Muscle of back (tissue), 13 donors: Measurements from ENCODE around the gene STYXL1. TPM values are rescaled to one million over a fixed set of nuclear protein-coding genes. Genes with fewer than 3 reads are reported as not detected.
A peak's percentile ranks its signal among the peaks of the same experiment; 100 is the strongest.
"Not testable (repeated sequence)": the region's sequence is repeated elsewhere in the genome, so short reads cannot be mapped to it uniquely, and the experiment has no call there.

Source experiments
- DNase-seq, 3 donors: peaks; one replicate each; pipeline versions ENCODE4 v3.0.0 to v3.0.0-alpha.2; 2013
- long read RNA-seq, 9 donors: transcript quantifications; one replicate each; lab custom pipeline, GENCODE V29; 2026
- polyA plus RNA-seq, 10 donors: library from polyadenylated mRNA; unstranded; fragments of 120-200 nt; gene quantifications; one replicate each; pipeline ENCODE4 v1.2.1, GENCODE V29; 2013; ENCODE audit not compliant: insufficient read length in 10 of 10

STYXL1 gene, protein sequence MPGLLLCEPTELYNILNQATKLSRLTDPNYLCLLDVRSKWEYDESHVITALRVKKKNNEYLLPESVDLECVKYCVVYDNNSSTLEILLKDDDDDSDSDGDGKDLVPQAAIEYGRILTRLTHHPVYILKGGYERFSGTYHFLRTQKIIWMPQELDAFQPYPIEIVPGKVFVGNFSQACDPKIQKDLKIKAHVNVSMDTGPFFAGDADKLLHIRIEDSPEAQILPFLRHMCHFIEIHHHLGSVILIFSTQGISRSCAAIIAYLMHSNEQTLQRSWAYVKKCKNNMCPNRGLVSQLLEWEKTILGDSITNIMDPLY
- 10 to 100 TPM; 14.5 to 25.9 (median 19.0) TPM for polyA plus RNA-seq
- long read RNA-seq, donor 1, partial matches to known transcripts, result 0 of 1 reads
- long read RNA-seq, donor 1, other reads (novel, unspliced or antisense), result 0 of 1 reads
- long read RNA-seq, donor 2, result 0 reads
- long read RNA-seq, donor 3, result 0 reads
- long read RNA-seq, donor 4, result 0 reads
- long read RNA-seq, donor 5, partial matches to known transcripts, result 0 of 1 reads
- long read RNA-seq, donor 5, other reads (novel, unspliced or antisense), result 0 of 1 reads
- long read RNA-seq, donor 6, partial matches to known transcripts, result 0 of 2 reads
- long read RNA-seq, donor 6, other reads (novel, unspliced or antisense), result 0 of 2 reads
- long read RNA-seq, donor 7, partial matches to known transcripts, result 0 of 1 reads
- long read RNA-seq, donor 7, other reads (novel, unspliced or antisense), result 0 of 1 reads
- long read RNA-seq, donor 8, result 0 reads
- long read RNA-seq, donor 9, result 0 reads

DNA sequence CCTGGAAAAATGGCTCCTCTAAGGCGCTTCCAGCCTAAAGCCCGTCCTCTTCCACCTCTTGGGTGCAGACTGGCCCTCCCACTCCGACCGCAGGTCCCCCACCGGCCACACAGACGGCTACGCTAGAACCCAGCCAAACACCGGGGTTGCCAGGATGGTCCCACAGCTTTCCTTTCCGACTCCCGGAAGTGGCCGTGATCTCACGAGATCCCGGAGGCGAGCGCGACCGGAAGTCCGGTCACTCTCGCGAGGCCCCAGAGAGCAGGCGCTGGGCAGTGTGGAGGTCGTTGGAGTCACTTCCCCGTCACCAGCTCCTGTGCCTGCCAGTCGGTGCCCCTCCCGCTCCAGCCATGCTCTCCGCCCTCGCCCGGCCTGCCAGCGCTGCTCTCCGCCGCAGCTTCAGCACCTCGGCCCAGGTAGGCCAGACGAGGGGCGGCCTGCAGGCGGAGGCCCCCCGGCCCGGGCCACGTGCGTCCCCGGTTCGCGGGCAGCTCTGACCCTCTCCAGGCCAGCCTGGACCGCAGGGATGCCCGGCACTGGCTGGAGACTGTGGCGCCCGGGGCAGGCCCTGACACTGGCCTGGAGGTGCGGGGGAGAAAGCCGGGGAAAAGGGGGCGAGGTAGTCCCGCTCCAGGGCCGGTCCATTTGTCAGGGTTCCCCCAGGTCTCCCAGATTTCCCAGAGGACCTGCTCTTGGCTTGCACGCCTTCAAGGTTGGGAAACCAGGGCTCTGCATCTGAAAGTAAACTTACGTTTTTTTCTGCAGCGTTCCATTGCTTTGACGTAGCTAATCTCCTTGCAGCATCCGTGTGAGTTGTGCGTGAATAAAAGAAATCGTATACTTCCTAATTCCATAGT lies at the start of gene STYXL1, which contains the start of gene MDH2:
TSS of gene STYXL1 (minus strand) at position 190 of the 857 bp plus-strand sequence. CDS start 17,477 bp downstream, outside the sequence.
TSS of gene MDH2 (plus strand) at position 296 of the 857 bp plus-strand sequence. CDS start at position 351, 55 bp downstream.
- peak; percentile 93 to 98 (median 97) for DNase-seq

DNA sequence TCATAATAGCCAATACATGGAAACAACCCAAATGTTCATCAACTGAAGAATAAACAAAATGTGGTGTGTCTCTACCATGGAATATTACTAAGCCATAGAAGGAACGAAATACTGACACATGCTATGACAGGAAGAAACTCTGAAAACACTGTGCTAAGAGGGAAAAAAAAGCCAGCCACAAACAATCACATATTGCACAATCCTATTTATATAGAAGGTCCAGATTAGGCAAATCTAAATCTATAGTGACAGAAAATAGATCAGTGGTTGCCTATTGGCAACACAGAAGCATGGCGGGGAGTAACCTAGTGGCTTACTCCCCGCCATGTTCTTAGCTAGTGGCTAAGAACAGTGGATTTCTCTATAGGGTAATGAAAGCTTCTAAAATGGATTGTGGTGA lies 48.1 kb upstream of the STYXL1 start:
- no peak for DNase-seq

DNA sequence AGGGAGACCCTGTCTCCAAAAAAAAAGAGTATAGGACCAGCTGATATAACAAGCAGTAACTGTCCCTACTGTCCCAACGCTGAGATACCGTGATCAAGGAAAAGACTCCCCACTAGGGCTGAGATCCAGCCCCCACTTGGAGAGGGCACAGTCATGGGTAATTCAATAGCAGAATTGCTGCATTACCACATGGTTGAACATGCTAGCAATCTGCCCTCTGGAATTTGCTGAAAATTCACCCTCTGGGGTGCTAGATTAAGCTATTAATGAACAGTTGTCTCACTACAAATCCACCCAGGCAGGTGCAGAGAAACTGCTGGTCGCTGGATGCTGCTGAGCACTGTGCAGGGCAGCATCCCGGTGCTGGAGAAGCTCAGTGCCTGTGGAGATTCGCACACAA lies 46.5 kb upstream of the STYXL1 start:
- not testable (repeated sequence) for DNase-seq

DNA sequence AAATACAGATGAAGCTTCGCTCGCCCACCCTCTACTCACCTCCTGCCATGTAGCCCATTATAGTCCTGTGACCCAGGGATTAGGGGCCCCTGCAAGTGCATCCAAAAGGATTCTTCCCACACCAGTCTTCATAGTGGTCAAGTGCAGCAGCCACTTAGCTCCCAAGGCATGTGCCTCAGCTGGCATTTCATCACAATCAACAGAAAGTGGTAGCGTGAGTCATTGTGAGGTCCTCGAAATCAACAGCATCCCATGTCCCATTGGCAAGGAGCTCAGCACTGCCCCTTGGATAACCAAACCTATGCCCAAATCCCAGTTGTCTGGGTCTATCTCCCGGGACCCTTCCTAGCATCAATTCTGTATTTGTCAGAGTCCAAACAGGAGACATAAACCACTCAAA lies 45.7 kb upstream of the STYXL1 start:
- not testable (repeated sequence) for DNase-seq

DNA sequence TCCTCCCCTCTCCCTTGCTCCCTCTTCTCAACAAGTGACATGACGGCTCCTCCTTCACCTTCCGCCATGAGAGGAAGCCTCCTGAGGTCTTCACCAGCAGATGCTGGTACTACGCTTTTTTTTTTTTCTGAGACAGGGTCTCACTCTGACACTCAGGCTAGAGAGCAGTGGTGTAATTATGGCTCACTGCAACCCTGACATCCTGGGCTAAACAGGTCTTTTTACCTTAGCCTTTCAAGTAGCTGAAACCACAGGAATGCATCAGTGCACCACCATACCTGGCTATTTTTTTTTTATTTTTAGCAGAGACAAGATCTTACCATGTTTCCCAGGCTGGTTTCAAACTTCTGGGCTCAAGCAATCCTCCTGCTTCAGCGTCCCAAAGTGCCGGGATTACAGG lies 43.7 kb upstream of the STYXL1 start:
- no peak for DNase-seq

DNA sequence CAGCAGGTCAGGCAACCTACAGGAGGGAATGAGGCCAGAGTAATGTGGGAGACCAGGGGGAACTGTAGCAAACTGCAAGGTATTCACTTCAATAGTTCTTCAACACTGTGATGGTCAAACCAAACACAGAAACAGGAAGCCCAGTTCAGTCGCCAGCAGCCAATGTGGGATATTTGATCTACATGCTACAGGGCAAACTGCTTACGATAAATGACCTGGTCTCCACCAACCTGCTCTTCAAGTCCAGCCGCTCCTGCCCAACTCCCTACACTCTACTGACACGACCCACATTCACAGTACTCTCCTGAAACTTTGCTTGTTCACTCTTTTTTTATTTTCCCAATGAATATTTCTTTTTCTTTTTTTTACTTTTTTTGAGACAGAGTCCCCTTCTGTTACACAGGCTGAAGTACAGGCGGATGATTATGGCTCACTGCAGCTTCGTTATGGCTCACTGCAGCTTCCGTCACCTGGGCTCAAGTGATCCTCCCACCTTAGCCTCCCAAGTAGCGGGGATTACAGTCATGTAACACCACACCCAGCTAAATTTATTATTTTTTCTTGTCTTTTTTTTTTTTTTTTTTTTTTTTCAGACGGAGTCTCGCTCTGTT lies 42.2 kb upstream of the STYXL1 start:
- no peak for DNase-seq

DNA sequence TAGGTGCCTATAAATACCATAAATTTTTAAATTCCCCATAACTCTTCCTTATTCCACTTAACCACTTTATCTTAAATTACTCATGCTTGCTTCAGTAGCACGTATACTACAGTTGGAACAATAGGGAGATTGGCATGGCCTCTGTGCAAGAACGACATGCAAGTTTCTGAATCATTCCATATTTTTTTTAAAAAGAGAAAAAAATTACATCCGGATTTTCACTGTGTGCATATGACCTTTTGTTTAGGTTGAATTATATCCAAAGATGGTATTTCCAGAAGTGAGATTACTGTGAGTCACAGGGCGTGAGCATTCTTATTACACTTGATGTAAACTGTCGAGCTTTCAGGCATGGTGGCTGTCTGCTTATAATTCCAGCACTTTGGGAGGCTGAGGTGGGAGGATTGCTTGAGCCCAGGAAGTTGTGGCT lies 39.6 kb upstream of the STYXL1 start:
- DNase-seq, result peak in 1 of 3 donors; percentile 81

DNA sequence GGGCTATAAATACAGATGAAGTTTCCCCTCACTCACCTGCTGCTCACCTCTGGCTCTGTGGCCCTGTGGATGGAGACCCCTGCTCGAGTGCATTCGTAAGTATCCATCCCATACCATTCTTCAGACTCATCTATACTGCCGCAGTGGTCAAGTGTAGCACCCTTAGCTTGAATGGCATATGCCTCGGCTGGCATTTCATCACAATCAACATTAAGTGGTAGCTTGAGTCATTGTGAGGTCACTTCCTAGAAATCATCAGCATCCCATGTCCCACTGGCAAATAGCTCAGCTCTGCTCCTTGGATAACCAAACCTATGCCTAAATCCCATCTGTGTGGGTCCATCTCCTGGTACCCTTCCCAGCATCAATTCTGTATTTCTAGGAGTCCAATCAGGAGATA lies 38.3 kb upstream of the STYXL1 start:
- DNase-seq, result no peak

DNA sequence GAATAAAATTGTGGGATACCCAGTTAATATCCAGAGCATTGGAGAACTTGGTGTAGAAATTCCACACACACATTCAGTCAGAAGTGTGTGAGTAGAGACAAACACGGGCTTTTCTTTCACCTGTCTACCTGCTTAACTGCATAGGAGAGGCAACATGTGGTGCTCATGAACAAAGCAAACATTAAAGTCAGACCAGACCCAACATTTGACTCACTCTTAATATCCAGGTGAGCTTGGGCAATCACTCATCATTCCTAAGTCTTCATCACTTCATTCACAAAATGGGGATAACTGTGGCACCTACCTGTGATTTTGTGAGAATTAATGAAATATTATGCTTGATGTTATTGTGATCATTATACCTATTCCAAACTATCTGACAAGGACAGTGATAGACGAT lies 36.3 kb upstream of the STYXL1 start:
- not testable (repeated sequence) for DNase-seq

DNA sequence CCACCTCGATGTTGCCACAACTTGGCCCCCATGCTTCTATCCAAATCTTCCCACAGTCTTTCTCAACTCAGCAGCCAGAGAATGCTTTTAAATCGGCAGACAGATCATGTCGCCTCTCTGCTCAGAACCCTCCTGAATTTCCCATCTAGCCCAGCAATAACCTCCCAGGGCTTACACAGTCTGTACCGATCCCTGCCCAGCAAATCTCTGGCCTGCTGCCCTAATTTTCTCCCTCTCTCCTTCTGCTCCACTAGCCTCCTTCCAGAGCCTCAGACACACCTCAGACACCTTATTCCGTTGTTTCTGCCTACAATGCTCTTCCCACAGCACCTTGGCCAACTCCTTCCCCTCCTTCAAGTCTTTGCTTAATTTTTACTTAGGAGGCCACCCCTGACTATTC lies 32.4 kb upstream of the STYXL1 start:
- no peak for DNase-seq

DNA sequence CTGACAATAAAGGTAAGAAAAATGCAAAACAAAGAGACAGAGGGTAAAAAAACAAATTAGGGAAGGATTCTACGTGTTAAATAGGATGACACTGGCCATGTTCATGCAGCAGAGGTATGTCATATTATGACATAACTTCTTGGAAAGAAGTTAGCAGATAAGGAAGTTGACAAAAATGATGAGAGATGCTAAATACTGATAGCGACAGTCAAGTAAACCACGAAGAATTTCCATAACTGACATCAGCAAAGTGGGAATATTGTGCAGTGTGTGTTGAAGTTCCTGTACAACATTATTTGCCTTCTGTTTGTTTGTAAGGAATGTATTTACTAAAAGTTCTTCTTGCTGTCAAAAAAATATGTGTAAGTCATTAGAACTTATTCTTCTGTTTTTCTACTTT lies 29.6 kb upstream of the STYXL1 start:
- no peak for DNase-seq

DNA sequence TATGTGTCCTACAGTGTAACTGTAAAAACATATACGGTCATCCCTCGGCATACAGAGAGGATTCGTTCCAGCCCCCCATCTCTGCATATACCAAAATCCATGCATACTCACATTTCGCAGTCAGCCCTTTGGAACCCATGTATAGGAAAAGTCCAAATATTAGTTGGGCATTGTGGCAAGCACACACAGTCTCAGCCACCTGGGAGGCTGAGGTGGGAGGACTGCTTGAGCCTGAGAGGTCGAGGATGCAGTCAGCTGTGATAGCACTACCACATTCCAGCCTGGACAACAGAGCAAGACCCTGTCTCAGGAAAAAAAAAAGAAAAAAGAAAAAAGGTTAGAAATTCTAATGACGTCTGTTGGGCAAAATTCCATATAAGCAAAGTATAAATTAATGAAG lies 29.2 kb upstream of the STYXL1 start:
- DNase-seq, result no peak

DNA sequence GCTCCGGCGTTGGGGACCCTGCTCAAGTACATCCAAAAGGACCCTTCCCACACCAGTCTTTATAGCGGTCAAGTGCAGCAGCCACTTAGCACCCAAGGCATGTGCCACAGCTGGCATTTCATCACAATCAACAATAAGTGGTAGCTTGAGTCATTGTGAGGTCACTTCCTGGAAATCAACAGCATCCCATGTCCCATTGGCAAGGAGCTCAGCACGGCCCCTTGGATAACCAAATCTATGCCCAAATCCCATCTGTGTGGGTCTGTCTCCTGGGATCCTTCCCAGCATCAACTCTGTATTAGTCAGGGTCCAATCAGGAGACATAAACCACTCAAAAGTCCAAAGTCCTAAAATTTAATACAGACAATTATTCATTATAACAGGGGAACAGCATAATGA lies 27.2 kb upstream of the STYXL1 start:
- DNase-seq, result no peak

DNA sequence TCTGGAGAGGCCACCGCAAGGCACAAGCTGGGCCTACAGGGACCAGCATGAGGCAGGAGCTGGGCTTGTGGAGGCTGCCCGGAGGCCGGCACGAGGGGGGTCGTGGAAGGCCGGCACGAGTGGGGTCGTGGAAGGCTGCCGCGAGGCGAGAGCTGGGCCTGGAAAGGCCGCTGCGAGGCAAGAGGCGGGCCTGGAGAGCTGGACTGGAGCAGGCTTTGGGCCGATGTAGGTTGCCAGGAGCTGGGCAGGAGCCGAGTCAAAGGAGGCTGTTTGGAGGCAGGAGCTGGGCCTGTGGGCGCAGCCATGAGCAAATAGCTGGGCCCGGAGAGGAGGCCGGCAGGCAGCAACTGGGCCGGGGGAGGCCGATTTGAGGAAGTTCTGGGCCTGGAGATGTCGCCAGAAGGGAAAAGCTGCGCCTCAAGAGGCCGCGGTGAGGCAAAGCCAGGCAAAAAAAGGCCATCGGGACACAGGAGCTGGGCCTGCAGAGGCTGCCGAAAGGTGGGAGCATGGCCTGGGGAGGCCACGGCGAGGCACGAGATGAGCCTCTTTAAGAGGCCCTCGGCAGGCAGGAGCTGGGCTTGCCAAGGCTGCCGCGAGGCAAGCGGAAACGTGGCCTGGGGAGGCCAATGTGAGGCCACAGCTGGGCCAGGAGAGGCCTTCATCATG lies 26.6 kb upstream of the STYXL1 start:
- no peak for DNase-seq

DNA sequence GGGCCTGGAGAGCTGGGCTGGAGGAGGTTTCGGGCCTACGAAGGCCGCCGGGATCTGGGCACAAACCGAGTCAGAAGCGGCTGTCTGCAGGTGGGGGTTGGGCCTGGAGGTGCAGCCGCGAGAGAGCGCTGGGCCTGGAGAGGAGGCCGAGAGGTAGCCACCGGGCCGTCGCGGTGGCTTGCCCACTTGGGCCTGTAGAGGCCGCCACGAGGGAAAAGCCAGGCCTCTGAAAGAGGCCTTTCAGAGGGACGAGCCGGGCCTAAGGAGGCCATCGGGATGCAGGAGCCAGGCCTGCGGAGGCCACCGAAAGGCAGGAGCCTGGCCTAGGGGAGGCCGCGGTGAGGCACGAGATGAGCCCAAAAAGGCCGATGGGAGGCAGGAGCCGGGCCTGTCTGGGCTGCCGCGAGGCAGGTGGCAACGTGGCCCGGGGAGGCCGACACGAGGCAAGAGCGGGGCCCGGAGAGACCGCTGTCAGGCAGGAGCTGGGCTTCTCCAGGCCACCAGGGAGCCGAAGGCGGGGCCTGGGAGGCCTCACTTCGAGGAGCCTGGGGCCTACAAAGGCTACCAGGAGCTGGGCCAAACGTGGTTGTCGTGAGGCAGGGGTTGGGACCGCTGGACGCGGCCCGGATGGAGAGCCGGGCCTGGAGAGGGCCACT lies 25.7 kb upstream of the STYXL1 start:
- DNase-seq, result no peak

DNA sequence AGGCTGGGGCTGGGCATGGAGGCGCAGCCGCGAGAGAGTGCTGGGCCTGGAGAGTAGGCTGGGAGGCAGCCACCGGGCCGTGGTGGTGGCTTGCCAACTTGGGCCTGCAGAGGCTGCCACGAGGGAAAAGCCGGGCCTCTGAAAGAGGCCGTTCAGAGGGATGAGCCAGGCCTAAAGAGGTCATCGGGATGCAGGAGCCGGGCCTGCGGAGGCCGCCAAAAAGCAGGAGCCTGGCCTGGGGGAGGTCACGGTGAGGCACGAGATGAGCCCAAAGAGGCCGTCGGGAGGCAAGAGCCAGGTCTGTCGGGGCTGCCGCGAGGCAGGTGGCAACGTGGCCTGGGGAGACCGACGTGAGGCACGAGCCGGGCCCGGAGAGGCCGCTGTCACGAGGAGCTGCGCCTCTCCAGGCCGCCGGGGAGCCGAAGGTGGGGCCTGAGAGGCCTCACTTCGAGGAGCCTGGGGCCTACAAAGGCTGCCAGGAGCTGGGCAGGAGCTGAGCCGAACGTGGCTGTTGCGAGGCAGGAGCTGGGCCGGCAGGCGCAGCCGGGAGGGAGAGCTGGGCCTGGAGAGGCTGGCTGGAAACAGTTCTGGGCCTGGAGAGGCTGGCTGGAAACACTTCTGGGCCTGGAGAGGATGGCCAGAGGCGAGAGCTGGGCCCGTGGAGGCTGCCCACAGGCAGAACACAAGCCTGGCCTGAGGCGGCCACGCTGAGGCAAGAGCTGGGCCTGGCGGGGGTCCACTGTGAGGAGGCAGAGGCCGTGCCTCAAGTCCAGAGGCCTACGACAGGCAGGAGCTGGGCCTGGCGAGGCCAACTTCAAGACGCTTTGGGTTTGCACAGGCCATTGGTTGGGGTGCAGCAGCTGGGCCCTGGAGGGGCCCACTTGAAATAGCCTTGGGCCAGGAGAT lies 24.7 kb upstream of the STYXL1 start:
- DNase-seq, result no peak

DNA sequence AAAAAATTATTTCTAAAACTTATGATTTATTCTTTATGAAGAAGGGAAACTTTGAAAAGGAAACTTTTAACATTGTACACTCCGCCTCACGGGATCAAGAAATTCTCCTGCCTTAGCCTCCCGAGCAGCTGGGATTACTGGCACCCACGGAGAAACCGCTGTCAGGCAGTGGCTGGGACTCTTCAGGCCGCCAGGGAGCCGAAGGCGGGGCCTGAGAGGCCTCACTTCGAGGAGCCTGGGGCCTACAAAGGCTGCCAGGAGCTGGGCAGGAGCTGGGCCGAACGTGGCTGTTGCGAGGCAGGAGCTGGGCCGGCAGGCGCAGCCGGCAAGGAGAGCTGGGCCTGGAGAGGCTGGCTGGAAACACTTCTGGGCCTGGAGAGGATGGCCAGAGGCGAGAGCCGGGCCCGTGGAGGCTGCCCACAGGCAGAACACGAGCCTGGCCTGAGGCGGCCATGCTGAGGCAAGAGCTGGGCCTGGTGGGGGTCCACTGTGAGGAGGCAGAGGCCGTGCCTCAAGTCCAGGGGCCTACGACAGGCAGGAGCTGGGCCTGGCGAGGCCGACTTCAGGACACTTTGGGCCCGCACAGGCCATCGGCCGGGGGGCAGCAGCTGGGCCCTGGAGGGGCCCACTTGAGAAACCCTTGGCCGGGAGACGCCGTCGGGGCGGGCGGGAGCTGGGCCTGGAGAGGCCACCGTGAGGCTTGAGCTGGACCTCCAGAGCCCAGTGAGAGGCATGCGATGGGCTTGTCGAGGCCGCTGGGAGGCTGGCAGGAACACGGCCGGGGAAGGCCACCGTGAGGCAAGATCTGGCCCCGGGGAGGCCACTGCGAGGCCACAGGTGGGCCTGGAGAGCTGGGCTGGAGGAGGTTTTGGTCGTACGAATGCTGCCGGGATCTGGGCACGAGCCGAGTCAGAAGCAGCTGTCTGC lies 23.8 kb upstream of the STYXL1 start:
- DNase-seq, result peak in 1 of 3 donors; percentile 26

DNA sequence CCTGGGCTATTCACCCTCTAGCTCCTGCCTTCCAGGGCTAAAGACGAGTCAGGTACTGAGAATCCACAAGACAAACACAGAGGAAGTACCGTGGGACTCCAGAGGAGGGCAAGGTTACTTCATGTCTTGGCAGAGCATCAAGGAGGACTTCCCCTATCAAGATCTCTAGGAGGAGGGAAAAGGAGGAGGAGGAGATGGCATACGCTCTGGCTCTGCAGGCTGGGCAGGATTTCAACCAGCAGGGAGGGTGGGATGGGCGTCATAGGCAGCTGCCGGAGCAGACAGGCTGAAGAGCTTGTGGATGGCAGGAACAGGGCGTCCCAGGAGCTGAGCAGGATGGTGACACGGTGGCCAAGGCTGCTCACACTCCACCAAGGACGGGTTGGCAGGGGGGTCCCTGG lies 21.4 kb upstream of the STYXL1 start:
- peak; percentile 6 to 59 (median 31) for DNase-seq
